ENCODE data around the gene ZNF526.
"Not testable (repeated sequence)": the region's sequence is repeated elsewhere in the genome, so short reads cannot be mapped to it uniquely, and the experiment has no call there.

Gene ZNF526

GRCh38 chr19:42253245-42254088, 33.4 kb downstream of the ZNF526 start:
- peaks cover 31 to 41% of the 10 kb centered on the region in 2 experiments for H3K4me1 ChIP-seq (ENCODE audit: control insufficient read depth in 1 of 2, insufficient read depth in 1 of 2, low read depth in 1 of 2, low read length in 1 of 2)
- no peak for TF ChIP-seq CTCF (IDR thresholded peaks at IDR 0.05)
- no peaks in the 10 kb centered on the region for H3K9me3 ChIP-seq

GRCh38 chr19:42254089-42254849, 34.2 kb downstream of the ZNF526 start:
- H3K36me3 ChIP-seq: peaks cover 11% of the 10 kb centered on the region
- peak overlapping the region; percentile 92 to 96 for H3K4me3 ChIP-seq (ENCODE audit: low read depth in 1 of 2, low read length in 1 of 2)
- no peaks in the 10 kb centered on the region for H3K9me3 ChIP-seq
- peaks cover 38% of the 10 kb centered on the region for H3K27me3 ChIP-seq
- peak; percentile 42 for TF ChIP-seq CTCF (IDR thresholded peaks at IDR 0.05)
- peaks cover 31 to 41% of the 10 kb centered on the region in 2 experiments for H3K4me1 ChIP-seq (ENCODE audit: control insufficient read depth in 1 of 2, insufficient read depth in 1 of 2, low read depth in 1 of 2, low read length in 1 of 2)
- peak overlapping the region; percentile 95 for H3K27ac ChIP-seq

More at GRCh38 chr19:42253245-42254088, 33.4 kb downstream of the ZNF526 start:
- peaks cover 19% of the 10 kb centered on the region for H3K36me3 ChIP-seq
- H3K4me3 ChIP-seq (ENCODE audit: low read depth in 1 of 2, low read length in 1 of 2): peak overlapping the region; percentile 92 to 96
- peaks cover 37% of the 10 kb centered on the region for H3K27me3 ChIP-seq
- peak overlapping the region; percentile 95 for H3K27ac ChIP-seq

- no peaks in the 10 kb centered on the region for H3K9me3 ChIP-seq
- peak; percentile 68 for TF ChIP-seq CTCF (IDR thresholded peaks at IDR 0.05)
- peak within 1 kb of the TSS; percentile 92 to 96 for H3K4me3 ChIP-seq (ENCODE audit: low read depth in 1 of 2, low read length in 1 of 2)
- H3K4me1 ChIP-seq (ENCODE audit: control insufficient read depth in 1 of 2, insufficient read depth in 1 of 2, low read depth in 1 of 2, low read length in 1 of 2): peaks cover 31 to 41% of the 10 kb centered on the region in 2 experiments
- peaks cover 38% of the 10 kb centered on the region for H3K27me3 ChIP-seq
- H3K36me3 ChIP-seq: peaks cover 3% of the 10 kb centered on the region
- peak within 1 kb of the TSS; percentile 95 for H3K27ac ChIP-seq
Measured at GRCh38 chr19:42254850-42255765, 35.0 kb downstream of the ZNF526 start, which contains the start of gene ERF. ERF (minus strand) TSS chr19:42255128; CDS start chr19:42254999, 129 bp downstream.

- Histone ChIP-seq H3K4me3 (ENCODE audit: low read depth in 1 of 2, low read length in 1 of 2) (peak overlapping the region; percentile 92 to 96), H3K27me3 (peaks cover 38% of the 10 kb centered on the region), H3K36me3 (no peaks in the 10 kb centered on the region), H3K4me1 (ENCODE audit: control insufficient read depth in 1 of 2, insufficient read depth in 1 of 2, low read depth in 1 of 2, low read length in 1 of 2) (peaks cover 27 to 34% of the 10 kb centered on the region in 2 experiments), H3K9me3 (no peaks in the 10 kb centered on the region), H3K27ac (peak overlapping the region; percentile 95)
- TF ChIP-seq CTCF (IDR thresholded peaks at IDR 0.05): no peak
Measured at GRCh38 chr19:42255766-42256745, 35.9 kb downstream of the ZNF526 start.

- not testable (repeated sequence) for H3K27ac ChIP-seq; H3K9me3 ChIP-seq; H3K4me3 ChIP-seq (ENCODE audit: low read depth in 1 of 2, low read length in 1 of 2); H3K36me3 ChIP-seq
- peaks cover 14 to 17% of the 10 kb centered on the region in 2 experiments for H3K4me1 ChIP-seq (ENCODE audit: control insufficient read depth in 1 of 2, insufficient read depth in 1 of 2, low read depth in 1 of 2, low read length in 1 of 2)
- H3K27me3 ChIP-seq: peaks cover 38% of the 10 kb centered on the region
Measured at GRCh38 chr19:42257842-42258241, 37.7 kb downstream of the ZNF526 start.
